Measurements from ENCODE around the gene NXPE2. TPM values are rescaled to one million over a fixed set of nuclear protein-coding genes. Genes with fewer than 3 reads are reported as not detected.

NXPE2 gene
- polyA plus RNA-seq, 4 donors, result 0.26 to 0.41 (median 0.37) TPM

DNA sequence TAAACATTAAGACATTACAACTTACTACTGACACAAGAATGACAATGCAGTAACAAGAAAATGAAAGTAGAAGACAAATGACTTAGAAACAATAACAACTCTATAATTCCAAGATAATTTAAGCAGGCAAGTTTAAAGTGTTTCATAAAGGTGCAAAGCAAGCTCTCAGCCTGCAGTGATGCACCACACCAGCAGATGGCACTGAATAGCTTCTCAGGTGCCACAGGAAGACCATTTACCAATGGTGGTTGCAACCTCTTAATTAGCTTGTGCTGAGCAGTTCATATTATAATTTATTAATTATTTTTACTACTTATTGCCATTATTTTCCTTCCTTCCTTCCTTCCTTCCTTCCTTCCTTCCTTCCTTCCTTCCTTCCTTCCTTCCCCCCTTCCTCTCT, 60.6 kb downstream of the NXPE2 start:
- peak in 1 of 4 donors; percentile 22 for DNase-seq (ENCODE audit: low read depth in 4 of 4, low spot score in 3 of 4)

DNA sequence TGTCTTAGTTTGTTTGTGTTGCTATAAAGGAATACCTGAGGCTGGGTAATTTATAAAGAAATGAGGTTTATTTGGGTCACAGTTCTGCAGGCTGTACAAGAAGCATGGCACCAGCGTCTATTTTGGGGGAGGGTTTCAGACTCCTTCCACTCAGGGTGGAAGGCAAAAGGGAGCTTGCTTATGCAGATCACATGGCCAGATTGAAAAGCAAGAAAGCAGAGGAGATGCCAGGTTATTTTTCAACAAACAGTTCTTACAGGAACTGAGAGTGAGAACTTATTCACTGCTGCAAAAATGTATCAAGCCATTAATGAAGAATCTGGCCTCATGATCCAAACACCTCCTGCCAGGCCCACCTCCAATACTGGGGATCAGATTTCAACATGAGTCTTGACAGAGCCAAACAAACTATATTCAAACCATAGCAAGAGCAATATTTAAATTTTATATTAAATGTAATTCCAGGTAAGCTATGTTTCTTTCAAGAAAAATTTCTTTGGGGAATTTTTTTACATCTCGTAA, 66.9 kb downstream of the NXPE2 start:
- no peak for DNase-seq (ENCODE audit: low read depth in 4 of 4, low spot score in 3 of 4)

DNA sequence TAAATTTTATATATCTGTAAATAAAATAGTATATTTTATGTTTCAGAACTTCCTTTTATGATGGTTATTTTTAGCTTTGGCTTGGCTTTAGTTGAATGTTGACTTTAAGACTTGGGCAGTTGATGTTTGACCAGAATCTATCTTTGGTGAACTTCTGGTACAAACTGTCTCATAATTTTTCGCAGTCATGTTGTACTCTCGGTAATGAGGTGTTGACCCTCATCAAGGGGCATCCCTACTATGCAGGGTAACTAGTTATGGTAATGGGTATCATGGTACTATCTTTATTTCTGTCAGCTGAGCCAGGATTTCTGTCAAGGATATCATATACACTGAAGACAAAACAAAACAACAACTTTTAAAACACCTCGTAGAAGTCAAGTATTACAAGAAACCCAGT, 67.7 kb downstream of the NXPE2 start:
- no peak for DNase-seq (ENCODE audit: low read depth in 4 of 4, low spot score in 3 of 4)

Other genes starting within 250 kb of the NXPE2 start
- gene REXO2, start 239.1 kb upstream of the NXPE2 start, polyA plus RNA-seq (ENCODE audit: insufficient read length in 4 of 4), result 100 to 1,000 TPM; 111 to 129 (median 119) TPM
- gene NXPE1, start 118.6 kb upstream of the NXPE2 start, polyA plus RNA-seq (ENCODE audit: insufficient read length in 4 of 4), result under 1 TPM in 1 of 4 donors, not detected in 3; 0.09 TPM
- gene NXPE4, start 82.7 kb upstream of the NXPE2 start, polyA plus RNA-seq (ENCODE audit: insufficient read length in 4 of 4), result under 1 TPM in 2 of 4 donors, not detected in 2; 0.11 to 0.14 TPM